HG03558 (cell line): ENCODE results near the gene RTL3.
"Not testable (repeated sequence)": the region's sequence is repeated elsewhere in the genome, so short reads cannot be mapped to it uniquely, and the experiment has no call there.

Source experiments
- ATAC-seq: cut with Tn5 transposase; IDR thresholded peaks from one replicate; pipeline ENCODE4 v1.9.1; 2021; ENCODE audit warnings: moderate number of reproducible peaks; ENCODE audit not compliant: unreplicated experiment; ENCODE audit errors: extremely low read depth

The RTL3 gene

GRCh38 chrX:78658845-78659744 lies at the start of gene RTL3:
TSS of gene RTL3 (minus strand) at chrX:78659328. CDS start at chrX:78658420, 908 bp downstream.
- no peak for ATAC-seq

- ATAC-seq: no peak
Observed at GRCh38 chrX:78708816-78709215, 49.7 kb upstream of the RTL3 start.

- ATAC-seq: no peak
Observed at GRCh38 chrX:78708262-78708661, 49.1 kb upstream of the RTL3 start.

- no peak for ATAC-seq
Observed at GRCh38 chrX:78706071-78706470, 46.9 kb upstream of the RTL3 start.

GRCh38 chrX:78693536-78693935 lies 34.4 kb upstream of the RTL3 start:
- no peak for ATAC-seq

GRCh38 chrX:78693012-78693411 lies 33.9 kb upstream of the RTL3 start:
- no peak for ATAC-seq

- peak; percentile 92 for ATAC-seq
Observed at GRCh38 chrX:78687586-78687985, 28.5 kb upstream of the RTL3 start.

- ATAC-seq: no peak
Observed at GRCh38 chrX:78673246-78673645, 14.1 kb upstream of the RTL3 start.

GRCh38 chrX:78665342-78665741 lies 6.2 kb upstream of the RTL3 start:
- ATAC-seq: no peak

- no peak for ATAC-seq
Observed at GRCh38 chrX:78661836-78662235, 2.7 kb upstream of the RTL3 start.

GRCh38 chrX:78659955-78660354 lies 827 bp upstream of the RTL3 start:
- no peak for ATAC-seq

- no peak for ATAC-seq
Observed at GRCh38 chrX:78658414-78658813, 714 bp downstream of the RTL3 start.

GRCh38 chrX:78655642-78656041 lies 3.5 kb downstream of the RTL3 start:
- ATAC-seq: no peak

- no peak for ATAC-seq
Observed at GRCh38 chrX:78653118-78653822, 5.9 kb downstream of the RTL3 start.

GRCh38 chrX:78650906-78651437 lies 8.2 kb downstream of the RTL3 start:
- ATAC-seq: peak; percentile 78

- ATAC-seq: no peak
Observed at GRCh38 chrX:78643874-78644273, 15.3 kb downstream of the RTL3 start.

GRCh38 chrX:78643096-78643495 lies 16.0 kb downstream of the RTL3 start:
- ATAC-seq: no peak

- not testable (repeated sequence) for ATAC-seq
Observed at GRCh38 chrX:78636096-78636495, 23.0 kb downstream of the RTL3 start.

- ATAC-seq: no peak
Observed at GRCh38 chrX:78624962-78625909, 33.9 kb downstream of the RTL3 start.

- ATAC-seq: no peak
Observed at GRCh38 chrX:78624426-78624825, 34.7 kb downstream of the RTL3 start.
